Mesenchymal stem cell (in vitro differentiated cells and primary cell): ENCODE results near the gene ABLIM2.

Experiments used
- DNase-seq: peaks from one replicate; pipeline ENCODE4 v3.0.0-alpha.2; 2013
- H2AFZ ChIP-seq: one replicate; pipeline ENCODE4 v1.6.1; 2013; ENCODE audit warnings: low read depth, mild to moderate bottlenecking, control low read depth, inconsistent platforms, low read length, moderate library complexity
- H2AK5ac ChIP-seq: 2 replicates; pipeline ENCODE4 v1.6.1; 2013; ENCODE audit warnings: low read length, moderate library complexity, mild to moderate bottlenecking, inconsistent platforms; ENCODE audit not compliant: severe bottlenecking
- H2BK120ac ChIP-seq: one replicate; pipeline ENCODE4 v1.6.1; 2013; ENCODE audit warnings: low read depth, mild to moderate bottlenecking, inconsistent platforms, low read length, moderate library complexity
- H2BK12ac ChIP-seq, 2 experiments: one replicate each; pipeline ENCODE4 v1.6.1; 2013; ENCODE audit warnings: inconsistent platforms in 2 of 2, low read length in 2 of 2, mild to moderate bottlenecking in 2 of 2, moderate library complexity in 2 of 2, control low read depth in 1 of 2
- H2BK15ac ChIP-seq: one replicate; pipeline ENCODE4 v1.6.1; 2013; ENCODE audit warnings: mild to moderate bottlenecking, low read depth, inconsistent platforms; ENCODE audit not compliant: poor library complexity, severe bottlenecking
- H2BK5ac ChIP-seq: 2 replicates; pipeline ENCODE4 v1.6.1; 2013; ENCODE audit warnings: low read depth, mild to moderate bottlenecking, low read length, control low read depth, inconsistent platforms; ENCODE audit not compliant: poor library complexity, severe bottlenecking
- H3K14ac ChIP-seq, 2 experiments: one replicate each; pipeline ENCODE4 v1.6.1; 2013; ENCODE audit warnings: inconsistent platforms in 2 of 2, low read length in 2 of 2, control low read depth in 1 of 2, mild to moderate bottlenecking in 1 of 2, moderate library complexity in 1 of 2
- H3K18ac ChIP-seq, 2 experiments: one replicate each; pipeline ENCODE4 v1.6.1; 2013; ENCODE audit warnings: inconsistent platforms in 2 of 2, low read length in 2 of 2, control low read depth in 1 of 2, low read depth in 1 of 2, mild to moderate bottlenecking in 1 of 2
- H3K23ac ChIP-seq, 2 experiments: one replicate each; pipeline ENCODE4 v1.6.1; 2013; ENCODE audit warnings: inconsistent platforms in 2 of 2, low read length in 2 of 2, mild to moderate bottlenecking in 2 of 2, moderate library complexity in 2 of 2, control low read depth in 1 of 2
- H3K27ac ChIP-seq: 2 replicates; pipeline ENCODE4 v1.5.1; 2013; ENCODE audit warnings: mild to moderate bottlenecking, moderate library complexity, low read length, control low read depth, inconsistent platforms; ENCODE audit not compliant: poor library complexity, severe bottlenecking
- H3K27me3 ChIP-seq, 2 experiments: 2 replicates each; pipeline versions ENCODE4 v1.6.1 to v1.7.0; 2013; ENCODE audit warnings: low read length in 2 of 2, mild to moderate bottlenecking in 2 of 2, moderate library complexity in 2 of 2, control low read depth in 1 of 2, inconsistent platforms in 1 of 2; ENCODE audit not compliant: control insufficient read depth in 1 of 2, insufficient read depth in 1 of 2
- H3K36me3 ChIP-seq, 2 experiments: 2 replicates each; pipeline versions ENCODE4 v1.6.1 to v1.7.0; 2013; ENCODE audit warnings: low read length in 2 of 2, control low read depth in 1 of 2, inconsistent platforms in 1 of 2, low read depth in 1 of 2, mild to moderate bottlenecking in 1 of 2; ENCODE audit not compliant: insufficient read depth in 2 of 2, control insufficient read depth in 1 of 2
- H3K4ac ChIP-seq, 2 experiments: one replicate each; pipeline ENCODE4 v1.6.1; 2013; ENCODE audit warnings: inconsistent platforms in 2 of 2, low read length in 2 of 2, mild to moderate bottlenecking in 2 of 2, moderate library complexity in 2 of 2, control low read depth in 1 of 2, low read depth in 1 of 2
- H3K4me1 ChIP-seq: 2 replicates; pipeline ENCODE4 v1.6.1; 2013; ENCODE audit warnings: low read depth, low read length, control low read depth; ENCODE audit not compliant: control insufficient read depth, insufficient read depth
- H3K4me2 ChIP-seq: 2 replicates; pipeline ENCODE4 v1.6.1; 2013; ENCODE audit warnings: low read length, mild to moderate bottlenecking, inconsistent platforms; ENCODE audit not compliant: poor library complexity, severe bottlenecking
- H3K4me3 ChIP-seq, 2 experiments: 2 replicates each; pipeline versions ENCODE4 v1.5.1 to v1.7.0; 2013; ENCODE audit warnings: low read length in 2 of 2, mild to moderate bottlenecking in 2 of 2, control low read depth in 1 of 2, low read depth in 1 of 2; ENCODE audit not compliant: insufficient read depth in 1 of 2
- H3K79me1 ChIP-seq: replicated peaks from 2 replicates; pipeline ENCODE4 v1.6.1; 2013; ENCODE audit warnings: mild to moderate bottlenecking, control low read depth, low read length, inconsistent platforms; ENCODE audit not compliant: poor library complexity, severe bottlenecking
- H3K9ac ChIP-seq: 2 replicates; pipeline ENCODE4 v1.7.0; 2013; ENCODE audit warnings: mild to moderate bottlenecking, low read length, moderate library complexity
- H3K9me3 ChIP-seq: 2 replicates; pipeline ENCODE4 v1.7.0; 2013; ENCODE audit warnings: mild to moderate bottlenecking, low read length; ENCODE audit not compliant: control insufficient read depth
- H4K8ac ChIP-seq: one replicate; pipeline ENCODE4 v1.6.1; 2013; ENCODE audit warnings: inconsistent platforms, mild to moderate bottlenecking, low read length, moderate library complexity
- H4K91ac ChIP-seq: one replicate; pipeline ENCODE4 v1.6.1; 2013; ENCODE audit warnings: mild to moderate bottlenecking, low read length, inconsistent platforms
- WGBS: methylation state at CpG from one replicate; pipeline ENCODE4 v1.1.7; 2013; ENCODE audit warnings: mixed read lengths; 5-methylcytosine and 5-hydroxymethylcytosine counted together

Gene ABLIM2

GRCh38 chr4:7924570-7924969 is 234.0 kb downstream of the ABLIM2 start:
- peaks cover 5 to 16% of the 10 kb centered on the region in 2 experiments for H3K36me3 ChIP-seq
- no peak overlapping the region for H3K9ac ChIP-seq
- no peak overlapping the region for H3K4me2 ChIP-seq
- WGBS, result 69% methylated on average over 4 of the region's 4 CpGs
- H2BK15ac ChIP-seq, result no peak overlapping the region
- peak; percentile 53 for DNase-seq
- no peak overlapping the region for H2AFZ ChIP-seq
- H4K91ac ChIP-seq, result no peak overlapping the region
- H4K8ac ChIP-seq, result no peak overlapping the region
- H3K79me1 ChIP-seq, result peaks cover 4% of the 10 kb centered on the region
- peak overlapping the region in 1 of 2 experiments; percentile 52 for H3K4ac ChIP-seq
- H3K27ac ChIP-seq, result peak overlapping the region; percentile 4
- peak overlapping the region in 1 of 2 experiments; percentile 60 for H2BK12ac ChIP-seq
- H2AK5ac ChIP-seq, result peak overlapping the region; percentile 20
- H3K4me1 ChIP-seq, result peaks cover 13% of the 10 kb centered on the region
- H2BK5ac ChIP-seq, result no peak overlapping the region
- no peak overlapping the region for H3K14ac ChIP-seq
- H3K27me3 ChIP-seq, result no peaks in the 10 kb centered on the region
- H3K9me3 ChIP-seq, result no peaks in the 10 kb centered on the region
- H3K18ac ChIP-seq, result no peak overlapping the region
- H3K23ac ChIP-seq, result no peak overlapping the region
- no peak overlapping the region for H3K4me3 ChIP-seq
- H2BK120ac ChIP-seq, result peak overlapping the region; percentile 27

- Histone ChIP-seq H3K9me3 (no peaks in the 10 kb centered on the region), H2AK5ac (no peak overlapping the region), H3K4me2 (no peak overlapping the region), H3K18ac (no peak overlapping the region), H3K4ac (no peak overlapping the region), H2BK5ac (no peak overlapping the region), H3K14ac (no peak overlapping the region), H2BK120ac (no peak overlapping the region), H3K27ac (no peak overlapping the region), H3K4me3 (no peak overlapping the region), H2BK15ac (no peak overlapping the region), H3K27me3 (no peaks in the 10 kb centered on the region), H3K36me3 (peaks cover 5 to 16% of the 10 kb centered on the region in 2 experiments), H4K8ac (no peak overlapping the region), H3K23ac (no peak overlapping the region), H3K79me1 (peaks cover 4% of the 10 kb centered on the region), H3K9ac (no peak overlapping the region), H4K91ac (no peak overlapping the region), H3K4me1 (peaks cover 10% of the 10 kb centered on the region), H2BK12ac (no peak overlapping the region), H2AFZ (no peak overlapping the region)
- DNase-seq, result peak; percentile 57
- 46% methylated on average over 7 of the region's 7 CpGs for WGBS
These were observed 234.4 kb downstream of the ABLIM2 start for GRCh38 chr4:7924163-7924562.

GRCh38 chr4:7922466-7922865 is 236.1 kb downstream of the ABLIM2 start:
- no peak overlapping the region for H3K14ac ChIP-seq
- H4K8ac ChIP-seq, result no peak overlapping the region
- no peak overlapping the region for H3K9ac ChIP-seq
- H2BK15ac ChIP-seq, result no peak overlapping the region
- H4K91ac ChIP-seq, result no peak overlapping the region
- no peak overlapping the region for H3K23ac ChIP-seq
- no peak overlapping the region for H2BK12ac ChIP-seq
- H2AK5ac ChIP-seq, result no peak overlapping the region
- H3K4me2 ChIP-seq, result no peak overlapping the region
- peak overlapping the region in 1 of 2 experiments; percentile 43 for H3K18ac ChIP-seq
- peaks cover 10 to 21% of the 10 kb centered on the region in 2 experiments for H3K36me3 ChIP-seq
- no peak overlapping the region for H3K27ac ChIP-seq
- no peaks in the 10 kb centered on the region for H3K27me3 ChIP-seq
- no peak overlapping the region for H2BK5ac ChIP-seq
- no peaks in the 10 kb centered on the region for H3K9me3 ChIP-seq
- peaks cover 7% of the 10 kb centered on the region for H3K79me1 ChIP-seq
- peaks cover 8% of the 10 kb centered on the region for H3K4me1 ChIP-seq
- DNase-seq, result no peak
- no peak overlapping the region for H3K4ac ChIP-seq
- 85% methylated on average over 7 of the region's 7 CpGs for WGBS
- H3K4me3 ChIP-seq, result no peak overlapping the region
- no peak overlapping the region for H2BK120ac ChIP-seq
- no peak overlapping the region for H2AFZ ChIP-seq

- Histone ChIP-seq H3K4ac (no peak overlapping the region), H2AFZ (no peak overlapping the region), H3K9ac (peak overlapping the region; percentile 12), H3K27ac (no peak overlapping the region), H2BK12ac (peak overlapping the region in 1 of 2 experiments; percentile 42), H4K91ac (no peak overlapping the region), H3K36me3 (peaks cover 10% of the 10 kb centered on the region in 2 experiments), H3K9me3 (no peaks in the 10 kb centered on the region), H2BK5ac (no peak overlapping the region), H2BK15ac (no peak overlapping the region), H3K4me2 (no peak overlapping the region), H2BK120ac (no peak overlapping the region), H3K4me1 (peaks cover 9% of the 10 kb centered on the region), H3K14ac (no peak overlapping the region), H3K18ac (no peak overlapping the region), H3K79me1 (peaks cover 5% of the 10 kb centered on the region), H4K8ac (no peak overlapping the region), H3K23ac (no peak overlapping the region), H2AK5ac (no peak overlapping the region), H3K27me3 (no peaks in the 10 kb centered on the region), H3K4me3 (no peak overlapping the region)
- WGBS, result 95% methylated on average over 9 of the region's 12 CpGs
- no peak for DNase-seq
These were observed 239.6 kb downstream of the ABLIM2 start for GRCh38 chr4:7918981-7919380.
